HCT116 (cell line): ENCODE data around the gene OR2S2. TPM values are rescaled to one million over a fixed set of nuclear protein-coding genes. Genes with fewer than 3 reads are reported as not detected.
"Not testable (repeated sequence)": the region's sequence is repeated elsewhere in the genome, so short reads cannot be mapped to it uniquely, and the experiment has no call there.

Source experiments
- ATAC-seq: fragments of 200-7000 bp; cut with Tn5 transposase; 2 replicates; pipeline ENCODE4 v1.9.1; 2020; ENCODE audit warnings: mild to moderate bottlenecking, moderate library complexity
- BruUV-seq: library from RNA; stranded (reverse); fragments of 400-500 nt; replicated peaks from 2 replicates; lab custom pipeline; 2021; lab: Mats Ljungman, UMichigan
- CTCF ChIA-PET: fragments of 300-600 bp; sonication (Branson Sonifier 250); formaldehyde crosslinking; loops from one replicate; lab custom pipeline; 2021; ENCODE audit warnings: antibody characterized with exemption; lab: Charles Lee
- POLR2A ChIA-PET: fragments of 300-600, 350-600 bp; sonication (Branson Sonifier 250); formaldehyde crosslinking; loops from one replicate; lab custom pipeline; 2021; ENCODE audit warnings: antibody characterized with exemption; lab: Charles Lee
- RAD21 ChIA-PET, 2 experiments: fragments of 300-600 bp; sonication (Branson Sonifier 250); formaldehyde crosslinking; loops; one replicate each; lab custom pipeline; 2023; ENCODE audit warnings: low total read pairs in 2 of 2; ENCODE audit not compliant: uncharacterized antibody in 2 of 2, unreplicated experiment in 2 of 2, low non-redundant PET in 1 of 2; lab: Charles Lee
- DNase-seq: peaks from one replicate; pipeline ENCODE4 v3.0.0-alpha.2; 2010; ENCODE audit warnings: low read depth, low spot score
- H2AFZ ChIP-seq: fragments of 200-600 bp; shearing (Covaris generic), sonication (generic); 2 replicates; pipeline ENCODE4 v1.6.1; 2017; ENCODE audit warnings: low read depth, mixed run types, mixed read lengths, antibody characterized with exemption, low read length; ENCODE audit not compliant: poor library complexity, severe bottlenecking
- H3K27ac ChIP-seq: 2 replicates; pipeline ENCODE4 v1.5.1; 2012; ENCODE audit warnings: low read depth, low read length
- H3K27me3 ChIP-seq: fragments of 200-600 bp; sonication (generic); 2 replicates; pipeline ENCODE4 v1.6.1; 2016; ENCODE audit warnings: mixed run types, low read length, mixed read lengths; ENCODE audit not compliant: insufficient read depth
- H3K36me3 ChIP-seq, 2 experiments: fragments of 200-500 bp in 1 of 2; fragments of 200-600 bp in 1 of 2; sonication (Bioruptor generic) in 1 of 2; sonication (generic) in 1 of 2; 2 replicates each; pipeline versions ENCODE4 v1.5.1 to v1.6.1; 2014 to 2016; ENCODE audit warnings: low read length in 2 of 2, inconsistent platforms in 1 of 2, mixed read lengths in 1 of 2, mixed run types in 1 of 2; ENCODE audit not compliant: insufficient read depth in 2 of 2, control insufficient read depth in 1 of 2
- H3K4me1 ChIP-seq, 2 experiments: fragments of 200-600 bp in 1 of 2; sonication (generic) in 1 of 2; 2 replicates each; pipeline versions ENCODE4 v1.5.1 to v1.6.1; 2012 to 2017; ENCODE audit warnings: low read length in 2 of 2, inconsistent platforms in 1 of 2, mild to moderate bottlenecking in 1 of 2, mixed read lengths in 1 of 2, mixed run types in 1 of 2, moderate library complexity in 1 of 2; ENCODE audit not compliant: insufficient read depth in 2 of 2, control insufficient read depth in 1 of 2
- H3K4me2 ChIP-seq: fragments of 200-600 bp; sonication (generic); 2 replicates; pipeline ENCODE4 v1.6.1; 2017; ENCODE audit warnings: mixed run types, low read length, mixed read lengths
- H3K4me3 ChIP-seq, 2 experiments: fragments of 200-600 bp in 1 of 2; sonication (generic) in 1 of 2; replicated peaks in 1 of 2; 2 replicates each; pipeline ENCODE4 v1.5.1; 2011 to 2016; ENCODE audit warnings: low read length in 2 of 2, control low read depth in 1 of 2, low read depth in 1 of 2, mild to moderate bottlenecking in 1 of 2, mixed read lengths in 1 of 2, mixed run types in 1 of 2
- H3K79me2 ChIP-seq: fragments of 200-600 bp; sonication (generic); 2 replicates; pipeline ENCODE4 v1.6.1; 2017; ENCODE audit warnings: mild to moderate bottlenecking, mixed run types, low read length, moderate library complexity, mixed read lengths; ENCODE audit not compliant: insufficient read depth
- H3K9ac ChIP-seq: fragments of 200-600 bp; sonication (generic); 2 replicates; pipeline ENCODE4 v1.6.1; 2016; ENCODE audit warnings: low read length, mixed read lengths
- H3K9me2 ChIP-seq: fragments of 200-600 bp; sonication (generic), shearing (Covaris generic); 2 replicates; pipeline ENCODE4 v1.6.1; 2017; ENCODE audit warnings: mixed run types, mild to moderate bottlenecking, moderate library complexity; ENCODE audit not compliant: insufficient read depth
- H3K9me3 ChIP-seq, 2 experiments: fragments of 200-500 bp in 1 of 2; fragments of 200-600 bp in 1 of 2; sonication (Bioruptor generic) in 1 of 2; sonication (generic) in 1 of 2; 2 replicates each; pipeline ENCODE4 v1.6.1; 2014 to 2017; ENCODE audit warnings: low read length in 2 of 2, mixed read lengths in 2 of 2, inconsistent platforms in 1 of 2, low read depth in 1 of 2, mild to moderate bottlenecking in 1 of 2, mixed run types in 1 of 2, moderate library complexity in 1 of 2; ENCODE audit not compliant: control insufficient read depth in 1 of 2, insufficient read depth in 1 of 2
- H4K20me1 ChIP-seq: fragments of 200-600 bp; sonication (generic), shearing (Covaris generic); 2 replicates; pipeline ENCODE4 v1.6.1; 2017; ENCODE audit warnings: mixed run types, mild to moderate bottlenecking, moderate library complexity; ENCODE audit not compliant: insufficient read depth
- SIN3A ChIP-seq: IDR thresholded peaks from 2 replicates; pipeline ENCODE4 v1.6.1; 2012; ENCODE audit warnings: low read depth
- SP1 ChIP-seq: IDR thresholded peaks from 2 replicates; pipeline ENCODE4 v1.6.1; 2012; ENCODE audit warnings: low read depth
- YY1 ChIP-seq: IDR thresholded peaks from 2 replicates; pipeline ENCODE4 v1.6.1; 2011; ENCODE audit warnings: low read length, low read depth, moderate library complexity, mild to moderate bottlenecking; ENCODE audit not compliant: insufficient replicate concordance; ENCODE audit errors: extremely low read depth
- ZBTB33 ChIP-seq: IDR thresholded peaks from 2 replicates; pipeline ENCODE4 v1.6.1; 2011; ENCODE audit warnings: mild to moderate bottlenecking, low read length, moderate library complexity; ENCODE audit not compliant: insufficient replicate concordance; ENCODE audit errors: extremely low read depth
- intact Hi-C: fragments of 100-400 bp; cut with micrococcal nuclease; formaldehyde crosslinking; loops from 2 replicates; pipeline ENCODE4 v1.10.0; 2022
- total RNA-seq: library from RNA; stranded (reverse); gene quantifications from one replicate; pipeline ENCODE4 v1.2.1, GENCODE V29; 2021; ENCODE audit not compliant: unreplicated experiment
- TF ChIP-seq, protein P1 (sequence below): IDR thresholded peaks from 2 replicates; pipeline ENCODE4 v1.6.1; 2012
- TF ChIP-seq, protein P2 (sequence below), 3 experiments: fragments of 200-600 bp in 1 of 3; sonication (generic) in 1 of 3; IDR thresholded peaks in 2 of 3; conservative IDR thresholded peaks in 1 of 3; 2 replicates each; pipeline ENCODE4 v1.5.1; 2012 to 2017; ENCODE audit warnings: low read depth in 2 of 3, low read length in 2 of 3, antibody characterized with exemption in 1 of 3, borderline replicate concordance in 1 of 3, control low read depth in 1 of 3, mild to moderate bottlenecking in 1 of 3, mixed read lengths in 1 of 3, mixed run types in 1 of 3, moderate library complexity in 1 of 3; ENCODE audit not compliant: insufficient read depth in 1 of 3

The OR2S2 gene
- total RNA-seq, 1 experiment from 2014 or later: not detected

DNA sequence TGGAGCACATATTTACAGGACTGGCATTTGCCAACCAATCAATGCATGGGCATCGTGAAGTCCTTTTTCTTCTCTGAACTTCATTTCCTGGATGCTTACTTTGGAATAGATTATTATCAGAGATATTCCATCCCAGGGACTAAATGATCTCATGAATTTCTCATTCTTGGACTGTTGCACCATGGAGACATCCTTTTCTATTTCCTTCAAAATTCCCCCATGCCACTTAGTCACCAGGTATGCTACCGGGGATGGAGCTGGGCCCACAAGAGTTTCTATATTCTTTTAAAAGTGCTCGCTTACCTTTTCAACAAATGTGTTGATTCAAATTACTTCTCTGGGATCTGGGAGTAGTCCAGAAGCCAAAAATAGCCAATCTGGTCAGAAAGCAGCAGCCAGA is 35.2 kb upstream of the OR2S2 start:
- CTCF ChIA-PET, H3K79me2 ChIP-seq, H3K4me3 ChIP-seq, DNase-seq, POLR2A ChIA-PET, H4K20me1 ChIP-seq, ATAC-seq, RAD21 ChIA-PET, H3K4me2 ChIP-seq, H3K27ac ChIP-seq, H3K27me3 ChIP-seq, H3K9me3 ChIP-seq, intact Hi-C loops, H3K9ac ChIP-seq, H2AFZ ChIP-seq, H3K9me2 ChIP-seq, BruUV-seq, H3K4me1 ChIP-seq, H3K36me3 ChIP-seq: not testable (repeated sequence)

DNA sequence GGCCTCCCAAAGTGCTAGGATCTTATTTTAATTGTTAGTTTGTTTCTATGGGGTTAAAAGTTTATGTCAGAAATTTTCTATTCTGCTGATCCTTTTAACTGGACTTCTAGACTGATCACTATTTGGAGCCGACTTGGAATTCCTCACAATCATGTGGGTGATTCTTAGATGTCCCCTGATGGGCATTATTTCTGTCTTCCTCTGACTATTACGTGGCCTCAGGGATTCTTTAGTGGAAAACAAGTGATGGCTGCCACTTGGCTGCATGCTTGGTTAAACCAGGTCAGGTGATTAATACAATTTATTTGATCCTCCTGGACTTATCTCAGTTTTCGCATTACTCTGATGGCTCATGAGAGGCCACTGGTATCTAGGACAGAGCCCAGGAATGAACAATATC is 32.2 kb upstream of the OR2S2 start:
- POLR2A ChIA-PET: no interaction called here
- Histone ChIP-seq H3K79me2 (no peaks in the 10 kb centered on the region), H3K9me3 (no peaks in the 10 kb centered on the region), H3K27ac (no peak overlapping the region), H2AFZ (no peak overlapping the region), H3K4me3 (no peak overlapping the region), H3K36me3 (no peaks in the 10 kb centered on the region), H4K20me1 (no peaks in the 10 kb centered on the region), H3K27me3 (no peaks in the 10 kb centered on the region), H3K9me2 (no peaks in the 10 kb centered on the region), H3K4me1 (no peaks in the 10 kb centered on the region), H3K9ac (no peak overlapping the region), H3K4me2 (no peak overlapping the region)
- TF ChIP-seq SP1: no peak
- RAD21 ChIA-PET: no interaction called here
- intact Hi-C loops: no loop called here
- ATAC-seq: no peak
- no peak for DNase-seq
- BruUV-seq: no TSS peak
- CTCF ChIA-PET: no interaction called here

GRCh38 chr9:35984021-35984420 is 26.1 kb upstream of the OR2S2 start:
- CTCF ChIA-PET: interaction anchor here (1.5 kb wide), 1 partner anchor 24 kb away, joined by 7 read pairs; no protein-coding TSS in a partner anchor
- H3K9me2 ChIP-seq: peaks cover 5% of the 10 kb centered on the region; the same call in 1 of the 2 replicates
- TF ChIP-seq ZBTB33 (no peak), YY1 (no peak), SIN3A (no peak)
- TF ChIP-seq, protein P1, sequence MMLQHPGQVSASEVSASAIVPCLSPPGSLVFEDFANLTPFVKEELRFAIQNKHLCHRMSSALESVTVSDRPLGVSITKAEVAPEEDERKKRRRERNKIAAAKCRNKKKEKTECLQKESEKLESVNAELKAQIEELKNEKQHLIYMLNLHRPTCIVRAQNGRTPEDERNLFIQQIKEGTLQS: no peak
- TF ChIP-seq, protein P2, sequence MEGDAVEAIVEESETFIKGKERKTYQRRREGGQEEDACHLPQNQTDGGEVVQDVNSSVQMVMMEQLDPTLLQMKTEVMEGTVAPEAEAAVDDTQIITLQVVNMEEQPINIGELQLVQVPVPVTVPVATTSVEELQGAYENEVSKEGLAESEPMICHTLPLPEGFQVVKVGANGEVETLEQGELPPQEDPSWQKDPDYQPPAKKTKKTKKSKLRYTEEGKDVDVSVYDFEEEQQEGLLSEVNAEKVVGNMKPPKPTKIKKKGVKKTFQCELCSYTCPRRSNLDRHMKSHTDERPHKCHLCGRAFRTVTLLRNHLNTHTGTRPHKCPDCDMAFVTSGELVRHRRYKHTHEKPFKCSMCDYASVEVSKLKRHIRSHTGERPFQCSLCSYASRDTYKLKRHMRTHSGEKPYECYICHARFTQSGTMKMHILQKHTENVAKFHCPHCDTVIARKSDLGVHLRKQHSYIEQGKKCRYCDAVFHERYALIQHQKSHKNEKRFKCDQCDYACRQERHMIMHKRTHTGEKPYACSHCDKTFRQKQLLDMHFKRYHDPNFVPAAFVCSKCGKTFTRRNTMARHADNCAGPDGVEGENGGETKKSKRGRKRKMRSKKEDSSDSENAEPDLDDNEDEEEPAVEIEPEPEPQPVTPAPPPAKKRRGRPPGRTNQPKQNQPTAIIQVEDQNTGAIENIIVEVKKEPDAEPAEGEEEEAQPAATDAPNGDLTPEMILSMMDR (IDR thresholded peaks at IDR 0.05 in 2 of 3, conservative IDR thresholded peaks at IDR 0.05 in 1 of 3; ENCODE audit: borderline replicate concordance in 1 of 3, insufficient read depth in 1 of 3, low read depth in 2 of 3, low read length in 2 of 3): no peak

More at GRCh38 chr9:35984021-35984420, 26.1 kb upstream of the OR2S2 start:
- no peaks in the 10 kb centered on the region for H3K36me3 ChIP-seq
- no peaks in the 10 kb centered on the region for H3K9me3 ChIP-seq
- no peak overlapping the region for H3K27ac ChIP-seq
- H3K27me3 ChIP-seq: no peaks in the 10 kb centered on the region
- no peaks in the 10 kb centered on the region for H3K79me2 ChIP-seq
- no peaks in the 10 kb centered on the region for H3K4me1 ChIP-seq
- H4K20me1 ChIP-seq: no peaks in the 10 kb centered on the region
- no peak overlapping the region for H3K9ac ChIP-seq
- DNase-seq (no peak), ATAC-seq (no peak)
- POLR2A ChIA-PET: interaction anchor here (0.6 kb wide), 1 partner anchor 1854 kb away, joined by 6 read pairs; no protein-coding TSS in a partner anchor
- H2AFZ ChIP-seq: no peak overlapping the region
- intact Hi-C loops: no loop called here
- no peak overlapping the region for H3K4me3 ChIP-seq
- no peak overlapping the region for H3K4me2 ChIP-seq
- RAD21 ChIA-PET: no interaction called here
- BruUV-seq: no TSS peak
